ENCODE data around the gene ST7L.

The ST7L gene

GRCh38 chr1:112529301-112529700 lies 89.6 kb downstream of the ST7L start:
- Histone ChIP-seq H3K4me1 (ENCODE audit: control insufficient read depth, insufficient read depth, low read length) (peaks cover 12% of the 10 kb centered on the region), H3K9me3 (ENCODE audit: control insufficient read depth, low read length) (no peaks in the 10 kb centered on the region), H3K4me3 (ENCODE audit: low read length) (no peak overlapping the region), H3K27me3 (replicated peaks; ENCODE audit: control insufficient read depth, insufficient read depth, low read length) (no peaks in the 10 kb centered on the region), H3K36me3 (ENCODE audit: control insufficient read depth, insufficient read depth, low read length, severe bottlenecking) (peaks cover 14% of the 10 kb centered on the region), H3K9ac (ENCODE audit: low read length) (no peak overlapping the region)
- DNase-seq (ENCODE audit: low read depth), result peak; percentile 72

- H3K9me3 ChIP-seq (ENCODE audit: control insufficient read depth, low read length), result no peaks in the 10 kb centered on the region
- peaks cover 15% of the 10 kb centered on the region for H3K4me1 ChIP-seq (ENCODE audit: control insufficient read depth, insufficient read depth, low read length)
- DNase-seq (ENCODE audit: low read depth), result no peak
- peaks cover 7% of the 10 kb centered on the region for H3K36me3 ChIP-seq (ENCODE audit: control insufficient read depth, insufficient read depth, low read length, severe bottlenecking)
- H3K9ac ChIP-seq (ENCODE audit: low read length), result no peak overlapping the region
- H3K27me3 ChIP-seq (replicated peaks; ENCODE audit: control insufficient read depth, insufficient read depth, low read length), result no peaks in the 10 kb centered on the region
- no peak overlapping the region for H3K4me3 ChIP-seq (ENCODE audit: low read length)
These were observed 90.9 kb downstream of the ST7L start for GRCh38 chr1:112528076-112528475.

- Histone ChIP-seq H3K4me3 (ENCODE audit: low read length) (no peak overlapping the region), H3K27me3 (replicated peaks; ENCODE audit: control insufficient read depth, insufficient read depth, low read length) (no peaks in the 10 kb centered on the region), H3K36me3 (ENCODE audit: control insufficient read depth, insufficient read depth, low read length, severe bottlenecking) (peaks cover 4% of the 10 kb centered on the region), H3K9me3 (ENCODE audit: control insufficient read depth, low read length) (no peaks in the 10 kb centered on the region), H3K4me1 (ENCODE audit: control insufficient read depth, insufficient read depth, low read length) (peaks cover 22% of the 10 kb centered on the region), H3K9ac (ENCODE audit: low read length) (no peak overlapping the region)
- DNase-seq (ENCODE audit: low read depth), result no peak
These were observed 91.5 kb downstream of the ST7L start for GRCh38 chr1:112527266-112528010.

GRCh38 chr1:112524986-112525385 lies 94.0 kb downstream of the ST7L start:
- Histone ChIP-seq H3K36me3 (ENCODE audit: control insufficient read depth, insufficient read depth, low read length, severe bottlenecking) (peaks cover 4% of the 10 kb centered on the region), H3K4me3 (ENCODE audit: low read length) (no peak overlapping the region), H3K27me3 (replicated peaks; ENCODE audit: control insufficient read depth, insufficient read depth, low read length) (no peaks in the 10 kb centered on the region), H3K9me3 (ENCODE audit: control insufficient read depth, low read length) (no peaks in the 10 kb centered on the region), H3K4me1 (ENCODE audit: control insufficient read depth, insufficient read depth, low read length) (peaks cover 22% of the 10 kb centered on the region), H3K9ac (ENCODE audit: low read length) (no peak overlapping the region)
- no peak for DNase-seq (ENCODE audit: low read depth)

- DNase-seq (ENCODE audit: low read depth), result peak; percentile 55
- Histone ChIP-seq H3K27me3 (replicated peaks; ENCODE audit: control insufficient read depth, insufficient read depth, low read length) (no peaks in the 10 kb centered on the region), H3K36me3 (ENCODE audit: control insufficient read depth, insufficient read depth, low read length, severe bottlenecking) (peaks cover 4% of the 10 kb centered on the region), H3K4me3 (ENCODE audit: low read length) (no peak overlapping the region), H3K9me3 (ENCODE audit: control insufficient read depth, low read length) (no peaks in the 10 kb centered on the region), H3K4me1 (ENCODE audit: control insufficient read depth, insufficient read depth, low read length) (peaks cover 22% of the 10 kb centered on the region), H3K9ac (ENCODE audit: low read length) (no peak overlapping the region)
These were observed 94.7 kb downstream of the ST7L start for GRCh38 chr1:112524251-112524650.

- Histone ChIP-seq H3K36me3 (ENCODE audit: control insufficient read depth, insufficient read depth, low read length, severe bottlenecking) (peaks cover 4% of the 10 kb centered on the region), H3K4me1 (ENCODE audit: control insufficient read depth, insufficient read depth, low read length) (peaks cover 16% of the 10 kb centered on the region), H3K9me3 (ENCODE audit: control insufficient read depth, low read length) (no peaks in the 10 kb centered on the region), H3K9ac (ENCODE audit: low read length) (no peak overlapping the region), H3K27me3 (replicated peaks; ENCODE audit: control insufficient read depth, insufficient read depth, low read length) (no peaks in the 10 kb centered on the region), H3K4me3 (ENCODE audit: low read length) (no peak overlapping the region)
- DNase-seq (ENCODE audit: low read depth), result peak; percentile 90
These were observed 96.3 kb downstream of the ST7L start for GRCh38 chr1:112522621-112523020.

DNA sequence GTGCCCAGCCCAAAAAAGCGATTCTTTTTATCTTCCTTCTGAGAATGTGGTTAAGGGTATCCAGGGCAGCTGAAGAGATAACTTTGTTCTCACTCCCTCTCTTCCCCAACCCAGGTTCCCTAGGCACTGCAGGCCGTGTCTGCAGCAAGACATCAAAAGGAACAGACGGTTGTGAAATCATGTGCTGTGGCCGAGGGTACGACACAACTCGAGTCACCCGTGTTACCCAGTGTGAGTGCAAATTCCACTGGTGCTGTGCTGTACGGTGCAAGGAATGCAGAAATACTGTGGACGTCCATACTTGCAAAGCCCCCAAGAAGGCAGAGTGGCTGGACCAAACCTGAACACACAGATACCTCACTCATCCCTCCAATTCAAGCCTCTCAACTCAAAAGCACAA lies 98.8 kb downstream of the ST7L start:
- H3K9ac ChIP-seq (ENCODE audit: low read length), result no peak overlapping the region
- H3K9me3 ChIP-seq (ENCODE audit: control insufficient read depth, low read length), result no peaks in the 10 kb centered on the region
- no peak for DNase-seq (ENCODE audit: low read depth)
- H3K36me3 ChIP-seq (ENCODE audit: control insufficient read depth, insufficient read depth, low read length, severe bottlenecking), result peaks cover 1% of the 10 kb centered on the region
- H3K4me1 ChIP-seq (ENCODE audit: control insufficient read depth, insufficient read depth, low read length), result peaks cover 19% of the 10 kb centered on the region
- no peaks in the 10 kb centered on the region for H3K27me3 ChIP-seq (replicated peaks; ENCODE audit: control insufficient read depth, insufficient read depth, low read length)
- no peak overlapping the region for H3K4me3 ChIP-seq (ENCODE audit: low read length)

DNA sequence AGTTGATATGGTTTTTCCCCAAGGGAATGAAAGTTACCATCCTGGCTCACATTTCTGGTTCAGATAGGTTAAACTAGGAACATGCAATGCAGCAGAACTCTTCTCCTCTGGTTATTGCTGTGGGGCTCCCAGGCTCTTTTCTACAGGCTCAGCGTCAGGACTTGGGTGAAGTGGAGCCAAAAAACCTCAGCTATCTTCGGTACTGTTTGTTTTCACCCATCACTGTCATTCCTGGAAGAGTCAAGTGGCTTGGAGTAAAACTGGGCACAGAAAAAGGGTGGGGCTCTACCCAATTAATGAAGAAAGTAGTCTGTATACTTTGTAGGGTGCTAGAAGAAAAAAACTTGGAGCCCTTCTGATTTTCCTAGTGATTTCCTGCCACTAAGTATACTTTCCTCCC lies 100.8 kb downstream of the ST7L start:
- Histone ChIP-seq H3K27me3 (replicated peaks; ENCODE audit: control insufficient read depth, insufficient read depth, low read length) (no peaks in the 10 kb centered on the region), H3K4me3 (ENCODE audit: low read length) (no peak overlapping the region), H3K36me3 (ENCODE audit: control insufficient read depth, insufficient read depth, low read length, severe bottlenecking) (no peaks in the 10 kb centered on the region), H3K9ac (ENCODE audit: low read length) (no peak overlapping the region), H3K9me3 (ENCODE audit: control insufficient read depth, low read length) (no peaks in the 10 kb centered on the region), H3K4me1 (ENCODE audit: control insufficient read depth, insufficient read depth, low read length) (peaks cover 19% of the 10 kb centered on the region)
- DNase-seq (ENCODE audit: low read depth), result no peak

DNA sequence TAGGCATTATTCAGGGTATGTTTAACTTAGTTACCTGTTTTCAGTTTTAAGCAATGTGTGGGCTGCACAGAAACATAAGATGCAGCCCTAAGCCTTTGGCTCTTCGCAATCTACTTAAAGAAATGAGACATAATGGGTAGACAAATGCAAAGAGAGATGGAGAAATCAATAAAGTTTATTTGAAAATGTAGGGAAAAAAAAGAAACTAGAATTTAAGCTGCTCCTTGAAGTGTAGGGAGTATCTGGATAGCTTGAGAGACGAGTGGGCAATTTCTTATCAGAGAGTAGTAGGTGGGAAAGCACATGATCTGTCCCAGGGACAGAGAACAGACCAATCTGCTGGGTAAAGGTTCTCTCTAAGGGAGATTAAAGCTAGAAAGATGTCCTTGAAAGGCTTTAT lies 101.3 kb downstream of the ST7L start:
- Histone ChIP-seq H3K4me1 (ENCODE audit: control insufficient read depth, insufficient read depth, low read length) (peaks cover 14% of the 10 kb centered on the region), H3K4me3 (ENCODE audit: low read length) (no peak overlapping the region), H3K27me3 (replicated peaks; ENCODE audit: control insufficient read depth, insufficient read depth, low read length) (no peaks in the 10 kb centered on the region), H3K9ac (ENCODE audit: low read length) (no peak overlapping the region), H3K36me3 (ENCODE audit: control insufficient read depth, insufficient read depth, low read length, severe bottlenecking) (no peaks in the 10 kb centered on the region), H3K9me3 (ENCODE audit: control insufficient read depth, low read length) (no peaks in the 10 kb centered on the region)
- DNase-seq (ENCODE audit: low read depth), result no peak

DNA sequence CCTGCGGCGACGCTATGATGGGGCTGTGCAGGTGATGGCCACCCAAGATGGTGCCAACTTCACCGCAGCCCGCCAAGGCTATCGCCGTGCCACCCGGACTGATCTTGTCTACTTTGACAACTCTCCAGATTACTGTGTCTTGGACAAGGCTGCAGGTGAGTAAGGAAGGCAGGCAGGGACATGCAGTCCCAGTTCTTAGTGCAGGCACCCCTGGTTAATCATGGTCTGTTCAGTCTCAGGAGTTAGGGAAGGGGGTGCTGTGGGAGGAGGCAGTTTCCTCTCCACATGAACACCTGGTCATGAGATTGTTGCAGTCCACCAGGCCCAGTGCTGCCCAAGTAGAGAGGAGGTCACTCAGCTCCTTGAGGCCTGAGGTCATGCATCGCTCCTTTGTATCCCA lies 101.7 kb downstream of the ST7L start:
- Histone ChIP-seq H3K9ac (ENCODE audit: low read length) (no peak overlapping the region), H3K4me1 (ENCODE audit: control insufficient read depth, insufficient read depth, low read length) (peaks cover 11% of the 10 kb centered on the region), H3K36me3 (ENCODE audit: control insufficient read depth, insufficient read depth, low read length, severe bottlenecking) (no peaks in the 10 kb centered on the region), H3K27me3 (replicated peaks; ENCODE audit: control insufficient read depth, insufficient read depth, low read length) (no peaks in the 10 kb centered on the region), H3K4me3 (ENCODE audit: low read length) (no peak overlapping the region), H3K9me3 (ENCODE audit: control insufficient read depth, low read length) (no peaks in the 10 kb centered on the region)
- DNase-seq (ENCODE audit: low read depth), result no peak

DNA sequence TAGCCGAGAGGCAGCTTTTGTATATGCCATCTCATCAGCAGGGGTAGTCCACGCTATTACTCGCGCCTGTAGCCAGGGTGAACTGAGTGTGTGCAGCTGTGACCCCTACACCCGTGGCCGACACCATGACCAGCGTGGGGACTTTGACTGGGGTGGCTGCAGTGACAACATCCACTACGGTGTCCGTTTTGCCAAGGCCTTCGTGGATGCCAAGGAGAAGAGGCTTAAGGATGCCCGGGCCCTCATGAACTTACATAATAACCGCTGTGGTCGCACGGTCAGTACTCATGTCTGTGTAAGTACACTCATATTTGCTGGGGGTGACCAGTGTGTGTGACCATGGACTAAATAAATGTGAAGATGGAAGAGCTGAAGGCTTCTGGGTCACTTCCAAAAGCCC lies 102.8 kb downstream of the ST7L start:
- Histone ChIP-seq H3K27me3 (replicated peaks; ENCODE audit: control insufficient read depth, insufficient read depth, low read length) (no peaks in the 10 kb centered on the region), H3K4me1 (ENCODE audit: control insufficient read depth, insufficient read depth, low read length) (peaks cover 11% of the 10 kb centered on the region), H3K9ac (ENCODE audit: low read length) (no peak overlapping the region), H3K4me3 (ENCODE audit: low read length) (no peak overlapping the region), H3K36me3 (ENCODE audit: control insufficient read depth, insufficient read depth, low read length, severe bottlenecking) (no peaks in the 10 kb centered on the region), H3K9me3 (ENCODE audit: control insufficient read depth, low read length) (no peaks in the 10 kb centered on the region)
- no peak for DNase-seq (ENCODE audit: low read depth)
